GM12892 (cell line): ENCODE measurements around the gene H1-8.

ENCODE experiments used
- POLR2A ChIP-seq: IDR thresholded peaks from 2 replicates; pipeline ENCODE4 v1.6.1; 2011; ENCODE audit warnings: low read depth, low read length, control low read depth
- POLR2AphosphoS5 ChIP-seq: IDR thresholded peaks from 2 replicates; pipeline ENCODE4 v1.6.1; 2011; ENCODE audit warnings: low read depth, low read length, control low read depth
- TAF1 ChIP-seq: IDR thresholded peaks from 2 replicates; pipeline ENCODE4 v1.6.1; 2011; ENCODE audit warnings: low read depth, mild to moderate bottlenecking, control low read depth, low read length, borderline replicate concordance

GRCh38 chr3:129558772-129559564, 16.0 kb downstream of the H1-8 start:
- TF ChIP-seq POLR2A (no peak), POLR2AphosphoS5 (no peak), TAF1 (no peak)
